ENCODE measurements around the gene WNT7A.
A peak's percentile ranks its signal among the peaks of the same experiment; 100 is the strongest.
"Not testable (repeated sequence)": the region's sequence is repeated elsewhere in the genome, so short reads cannot be mapped to it uniquely, and the experiment has no call there.

WNT7A gene

GRCh38 chr3:13879946-13880810 lies at the start of gene WNT7A:
Gene WNT7A, minus strand, starts transcription at chr3:13880071. Its CDS starts 255 bp downstream, at chr3:13879816.
- in situ Hi-C loops (cut with MboI; ENCODE audit: low pct_unique_long_range_greater_than_20kb, low sequenced_read_pairs), result no loop called here
- DNase-seq, result peak; percentile 26

GRCh38 chr3:13928741-13929140 lies 48.9 kb upstream of the WNT7A start:
- in situ Hi-C loops (cut with MboI; ENCODE audit: low pct_unique_long_range_greater_than_20kb, low sequenced_read_pairs); DNase-seq: not testable (repeated sequence)

- DNase-seq, result no peak
- in situ Hi-C loops (cut with MboI; ENCODE audit: low pct_unique_long_range_greater_than_20kb, low sequenced_read_pairs), result no loop called here
Observed at GRCh38 chr3:13927295-13927694, 47.4 kb upstream of the WNT7A start.

- in situ Hi-C loops (cut with MboI; ENCODE audit: low pct_unique_long_range_greater_than_20kb, low sequenced_read_pairs), result no loop called here
- DNase-seq, result no peak
Observed at GRCh38 chr3:13916375-13916774, 36.5 kb upstream of the WNT7A start.

GRCh38 chr3:13902648-13903238 lies 22.9 kb upstream of the WNT7A start:
- no peak for DNase-seq
- in situ Hi-C loops (cut with MboI; ENCODE audit: low pct_unique_long_range_greater_than_20kb, low sequenced_read_pairs), result no loop called here

GRCh38 chr3:13901935-13902584 lies 22.2 kb upstream of the WNT7A start:
- in situ Hi-C loops (cut with MboI; ENCODE audit: low pct_unique_long_range_greater_than_20kb, low sequenced_read_pairs), result no loop called here
- no peak for DNase-seq

- DNase-seq, result no peak
- in situ Hi-C loops (cut with MboI; ENCODE audit: low pct_unique_long_range_greater_than_20kb, low sequenced_read_pairs), result no loop called here
Observed at GRCh38 chr3:13898346-13898745, 18.5 kb upstream of the WNT7A start.

GRCh38 chr3:13896473-13897154 lies 16.7 kb upstream of the WNT7A start:
- peak; percentile 60 for DNase-seq
- in situ Hi-C loops (cut with MboI; ENCODE audit: low pct_unique_long_range_greater_than_20kb, low sequenced_read_pairs), result no loop called here

GRCh38 chr3:13895155-13896105 lies 15.6 kb upstream of the WNT7A start:
- in situ Hi-C loops (cut with MboI; ENCODE audit: low pct_unique_long_range_greater_than_20kb, low sequenced_read_pairs), result no loop called here

GRCh38 chr3:13894807-13895154 lies 14.9 kb upstream of the WNT7A start:
- no peak for DNase-seq
- in situ Hi-C loops (cut with MboI; ENCODE audit: low pct_unique_long_range_greater_than_20kb, low sequenced_read_pairs), result no loop called here

More at GRCh38 chr3:13895155-13896105, 15.6 kb upstream of the WNT7A start:
- peak; percentile 32 for DNase-seq

GRCh38 chr3:13894096-13894806 lies 14.4 kb upstream of the WNT7A start:
- in situ Hi-C loops (cut with MboI; ENCODE audit: low pct_unique_long_range_greater_than_20kb, low sequenced_read_pairs), result no loop called here

GRCh38 chr3:13892304-13892703 lies 12.4 kb upstream of the WNT7A start:
- no peak for DNase-seq
- in situ Hi-C loops (cut with MboI; ENCODE audit: low pct_unique_long_range_greater_than_20kb, low sequenced_read_pairs), result no loop called here

More at GRCh38 chr3:13894096-13894806, 14.4 kb upstream of the WNT7A start:
- no peak for DNase-seq

- DNase-seq, result no peak
- in situ Hi-C loops (cut with MboI; ENCODE audit: low pct_unique_long_range_greater_than_20kb, low sequenced_read_pairs), result no loop called here
Observed at GRCh38 chr3:13891492-13892073, 11.7 kb upstream of the WNT7A start.

- in situ Hi-C loops (cut with MboI; ENCODE audit: low pct_unique_long_range_greater_than_20kb, low sequenced_read_pairs), result no loop called here
- no peak for DNase-seq
Observed at GRCh38 chr3:13891017-13891392, 11.1 kb upstream of the WNT7A start.

- in situ Hi-C loops (cut with MboI; ENCODE audit: low pct_unique_long_range_greater_than_20kb, low sequenced_read_pairs), result no loop called here
- DNase-seq, result peak; percentile 31
Observed at GRCh38 chr3:13890377-13891016, 10.6 kb upstream of the WNT7A start.

GRCh38 chr3:13888576-13888975 lies 8.7 kb upstream of the WNT7A start:
- no peak for DNase-seq
- in situ Hi-C loops (cut with MboI; ENCODE audit: low pct_unique_long_range_greater_than_20kb, low sequenced_read_pairs), result no loop called here
